ENCODE data around the gene CCDC122.

The CCDC122 gene

DNA sequence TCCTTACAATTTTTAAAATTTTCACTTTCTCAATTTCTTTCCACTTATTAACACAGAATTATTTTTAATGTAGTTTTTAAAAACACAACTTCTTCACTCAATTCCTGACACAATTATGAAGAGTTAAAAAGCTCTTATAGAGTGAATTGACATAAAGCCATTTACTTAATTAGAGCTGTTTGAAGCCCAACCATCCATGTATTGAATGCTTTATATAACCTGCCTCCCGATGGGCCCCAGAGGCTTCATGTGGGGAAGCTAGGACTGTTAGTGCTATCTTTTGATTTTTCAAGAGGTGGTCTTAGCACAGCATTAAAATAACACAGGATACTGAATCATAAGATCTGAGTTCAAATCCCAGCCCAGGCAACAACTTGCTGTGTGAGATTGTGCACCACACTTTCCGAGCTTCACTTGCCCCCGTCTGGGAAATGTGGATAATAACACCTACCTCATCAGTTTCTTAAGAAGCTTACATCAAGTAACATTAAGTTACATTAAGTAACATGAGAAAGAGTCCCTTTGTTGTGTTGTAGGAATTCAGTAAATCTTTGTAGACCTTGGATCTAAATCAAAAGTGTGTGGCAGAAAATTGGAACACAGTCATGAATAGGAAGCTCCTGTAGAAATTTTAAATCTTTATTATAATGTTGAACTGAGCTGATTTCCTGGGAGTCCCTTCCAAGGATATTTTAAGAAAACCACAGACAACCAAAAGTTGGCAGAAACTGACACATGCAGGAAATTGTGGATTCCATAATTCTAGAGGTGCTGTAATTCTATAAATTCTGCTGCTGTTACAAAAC is 87.3 kb downstream of the CCDC122 start:
- DNase-seq (ENCODE audit: extremely low spot score): no peak
- ChIA-PET CTCF (interaction anchor here (1.0 to 2.2 kb wide), 8 partner anchors 8 to 822 kb away, joined by 3 to 11 read pairs (median 4); no protein-coding TSS in a partner anchor), POLR2A (no interaction called here)
- TF ChIP-seq, protein P1, sequence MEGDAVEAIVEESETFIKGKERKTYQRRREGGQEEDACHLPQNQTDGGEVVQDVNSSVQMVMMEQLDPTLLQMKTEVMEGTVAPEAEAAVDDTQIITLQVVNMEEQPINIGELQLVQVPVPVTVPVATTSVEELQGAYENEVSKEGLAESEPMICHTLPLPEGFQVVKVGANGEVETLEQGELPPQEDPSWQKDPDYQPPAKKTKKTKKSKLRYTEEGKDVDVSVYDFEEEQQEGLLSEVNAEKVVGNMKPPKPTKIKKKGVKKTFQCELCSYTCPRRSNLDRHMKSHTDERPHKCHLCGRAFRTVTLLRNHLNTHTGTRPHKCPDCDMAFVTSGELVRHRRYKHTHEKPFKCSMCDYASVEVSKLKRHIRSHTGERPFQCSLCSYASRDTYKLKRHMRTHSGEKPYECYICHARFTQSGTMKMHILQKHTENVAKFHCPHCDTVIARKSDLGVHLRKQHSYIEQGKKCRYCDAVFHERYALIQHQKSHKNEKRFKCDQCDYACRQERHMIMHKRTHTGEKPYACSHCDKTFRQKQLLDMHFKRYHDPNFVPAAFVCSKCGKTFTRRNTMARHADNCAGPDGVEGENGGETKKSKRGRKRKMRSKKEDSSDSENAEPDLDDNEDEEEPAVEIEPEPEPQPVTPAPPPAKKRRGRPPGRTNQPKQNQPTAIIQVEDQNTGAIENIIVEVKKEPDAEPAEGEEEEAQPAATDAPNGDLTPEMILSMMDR (IDR thresholded peaks at IDR 0.05; ENCODE audit: control extremely low read depth, extremely low read depth, low read depth, missing control alignments): no peak

DNA sequence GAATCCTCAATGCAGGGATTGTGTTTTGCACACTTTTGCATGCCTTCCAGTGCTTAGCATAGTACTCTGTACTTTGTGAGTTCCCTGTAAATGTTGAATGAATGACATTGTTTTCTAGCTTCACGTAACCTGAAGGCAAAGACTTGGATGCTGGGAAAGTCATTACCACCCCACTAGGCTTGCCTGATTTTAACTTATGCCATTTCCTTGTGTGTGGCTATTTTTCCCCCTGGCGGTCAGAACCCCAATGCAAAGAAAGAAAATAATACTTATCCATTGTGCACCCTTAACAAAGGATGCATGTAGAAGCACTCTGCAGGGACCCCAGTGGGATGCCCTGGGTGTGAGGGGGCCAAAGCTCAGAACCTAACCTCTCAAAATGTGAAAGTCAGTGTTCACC is 91.5 kb downstream of the CCDC122 start:
- CTCF ChIA-PET: interaction anchor here (2.2 to 2.9 kb wide), 2 partner anchors 9 to 19 kb away, joined by 6 to 12 read pairs; no protein-coding TSS in a partner anchor
- DNase-seq (ENCODE audit: extremely low spot score): peak; percentile 18
- TF ChIP-seq, protein P1 (IDR thresholded peaks at IDR 0.05; ENCODE audit: control extremely low read depth, extremely low read depth, low read depth, missing control alignments): no peak
- POLR2A ChIA-PET: no interaction called here

DNA sequence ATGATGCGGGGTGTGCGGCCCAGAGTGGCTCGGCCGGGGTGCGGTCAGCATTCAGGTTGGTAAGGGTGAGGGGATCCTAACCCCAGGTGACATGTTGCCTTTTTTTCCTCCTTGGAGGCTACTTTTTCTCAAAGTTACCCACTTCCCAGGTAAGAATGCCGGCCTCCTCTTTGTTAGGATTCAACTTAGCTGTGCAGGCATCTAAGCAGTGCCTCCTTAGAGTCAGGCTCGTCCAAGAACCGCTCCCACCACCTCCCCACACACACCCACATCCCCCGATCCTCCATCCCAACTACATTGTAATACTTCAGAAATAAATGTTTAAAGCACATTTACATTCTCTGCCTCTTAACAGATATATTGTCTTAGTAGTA is 92.0 kb downstream of the CCDC122 start:
- POLR2A ChIA-PET: no interaction called here
- CTCF ChIA-PET: interaction anchor here (2.9 kb wide), 1 partner anchor 9 kb away, joined by 12 read pairs; no protein-coding TSS in a partner anchor
- TF ChIP-seq, protein P1 (IDR thresholded peaks at IDR 0.05; ENCODE audit: control extremely low read depth, extremely low read depth, low read depth, missing control alignments): no peak
- DNase-seq (ENCODE audit: extremely low spot score): no peak

DNA sequence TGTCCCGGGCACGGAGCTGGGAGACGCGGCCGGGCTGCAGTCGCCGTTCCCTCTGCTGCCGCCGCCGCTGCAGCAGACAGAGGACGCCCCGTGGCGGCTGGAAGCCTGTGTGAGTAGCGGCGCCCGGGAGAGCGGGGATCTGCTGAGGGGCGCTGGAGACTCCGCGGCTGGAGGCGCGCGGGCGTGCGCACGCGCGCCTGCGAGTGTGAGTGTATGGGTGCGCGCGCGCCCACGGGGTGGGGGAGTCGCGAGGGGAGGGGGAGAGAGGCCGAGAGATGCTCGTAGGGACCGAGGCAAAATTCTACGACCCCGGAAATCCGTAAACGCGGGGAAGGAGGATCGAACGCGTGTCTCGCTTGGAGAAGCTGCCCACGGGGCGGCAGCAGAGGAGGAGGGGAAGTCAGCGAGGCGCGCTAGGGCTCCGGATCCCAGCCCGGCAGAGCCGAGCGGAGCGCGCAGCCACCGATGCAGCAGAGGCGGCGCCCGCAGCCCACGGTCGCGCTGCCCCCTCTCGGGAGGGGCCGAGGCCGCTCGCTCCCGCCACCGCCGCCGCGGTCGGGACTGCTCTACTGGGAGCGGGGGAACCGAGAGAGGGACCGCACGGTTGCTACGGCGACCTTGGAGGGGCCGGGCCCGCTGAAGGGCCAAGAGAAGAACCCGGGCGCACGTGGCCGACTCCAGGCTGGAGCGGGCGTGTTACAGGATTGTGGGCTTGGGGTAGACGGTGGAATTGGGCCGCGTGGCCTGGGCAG is 92.6 kb downstream of the CCDC122 start, which contains the start of gene ENOX1:
Gene ENOX1, minus strand, starts transcription at position 207 of the 752 bp plus-strand sequence.
- CTCF ChIA-PET: interaction anchor here (0.8 to 1.0 kb wide), 2 partner anchors 13 to 16 kb away, joined by 3 to 4 read pairs; no protein-coding TSS in a partner anchor
- TF ChIP-seq, protein P1 (IDR thresholded peaks at IDR 0.05; ENCODE audit: control extremely low read depth, extremely low read depth, low read depth, missing control alignments): peak; percentile 24
- peak; percentile 57 for DNase-seq (ENCODE audit: extremely low spot score)
- POLR2A ChIA-PET: no interaction called here

DNA sequence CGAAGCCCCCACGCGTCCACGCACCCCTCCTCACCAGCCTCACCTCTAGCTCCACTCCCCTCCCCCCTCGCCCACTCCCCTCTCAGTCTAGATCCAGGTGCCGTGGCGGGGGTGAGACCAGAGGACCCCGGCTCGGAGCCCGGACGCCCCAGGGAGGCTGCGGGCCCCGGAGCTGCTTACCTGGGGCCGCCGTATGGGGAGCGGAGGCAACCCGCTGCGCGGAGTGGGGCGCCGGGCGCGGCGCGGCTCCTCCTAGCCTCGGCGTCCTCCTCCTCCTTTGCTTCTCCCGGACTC is 93.1 kb downstream of the CCDC122 start:
- TF ChIP-seq, protein P1 (IDR thresholded peaks at IDR 0.05; ENCODE audit: control extremely low read depth, extremely low read depth, low read depth, missing control alignments): no peak
- DNase-seq (ENCODE audit: extremely low spot score): no peak
- ChIA-PET POLR2A (no interaction called here), CTCF (interaction anchor here (0.8 to 1.0 kb wide), 2 partner anchors 12 to 17 kb away, joined by 3 to 4 read pairs; no protein-coding TSS in a partner anchor)

Measured in GM10248 (cell line).